Duodenal mucosa (tissue), 2 donors: ENCODE results near the gene KBTBD8.

ENCODE experiments used
- H3K27ac ChIP-seq: one replicate; pipeline ENCODE4 v1.7.0; 2013; ENCODE audit warnings: low read depth, low read length
- H3K27me3 ChIP-seq, 2 donors: one replicate each; pipeline ENCODE4 v1.7.0; 2013; ENCODE audit warnings: low read length in 2 of 2, control low read depth in 1 of 2; ENCODE audit not compliant: insufficient read depth in 2 of 2, control insufficient read depth in 1 of 2
- H3K36me3 ChIP-seq, 2 donors: one replicate each; pipeline ENCODE4 v1.7.0; 2013; ENCODE audit warnings: low read length in 2 of 2, control low read depth in 1 of 2; ENCODE audit not compliant: insufficient read depth in 2 of 2, control insufficient read depth in 1 of 2
- H3K4me1 ChIP-seq, 2 donors: one replicate each; pipeline ENCODE4 v1.7.0; 2013; ENCODE audit warnings: low read length in 2 of 2, control low read depth in 1 of 2; ENCODE audit not compliant: insufficient read depth in 2 of 2, control insufficient read depth in 1 of 2
- H3K4me3 ChIP-seq, 2 donors: one replicate each; pipeline ENCODE4 v1.7.0; 2013; ENCODE audit warnings: low read length in 2 of 2, low read depth in 1 of 2
- H3K9ac ChIP-seq, 2 donors: one replicate each; pipeline ENCODE4 v1.7.0; 2013; ENCODE audit warnings: low read length in 2 of 2, low read depth in 1 of 2
- H3K9me3 ChIP-seq, 2 donors: one replicate each; pipeline ENCODE4 v1.7.0; 2013; ENCODE audit warnings: low read length in 2 of 2, control low read depth in 1 of 2; ENCODE audit not compliant: control insufficient read depth in 1 of 2

KBTBD8 gene

GRCh38 chr3:66998113-66998903 lies at the start of gene KBTBD8:
TSS of gene KBTBD8 (plus strand) at chr3:66998307. CDS start at chr3:66998356, 49 bp downstream.
- H3K27me3 ChIP-seq: peaks cover 0 to 8% of the 10 kb centered on the region in 2 donors
- no peak within 1 kb of the TSS for H3K27ac ChIP-seq
- peak within 1 kb of the TSS; percentile 55 to 67 for H3K9ac ChIP-seq
- H3K4me3 ChIP-seq: peak within 1 kb of the TSS; percentile 78 to 84
- no peaks in the 10 kb centered on the region for H3K36me3 ChIP-seq
- H3K9me3 ChIP-seq: no peaks in the 10 kb centered on the region
- H3K4me1 ChIP-seq: peaks cover 5 to 16% of the 10 kb centered on the region in 2 donors

GRCh38 chr3:66948838-66949237 lies 49.3 kb upstream of the KBTBD8 start:
- Histone ChIP-seq H3K9ac (no peak overlapping the region), H3K27me3 (no peaks in the 10 kb centered on the region), H3K4me1 (peaks cover 0 to 21% of the 10 kb centered on the region in 2 donors), H3K36me3 (no peaks in the 10 kb centered on the region), H3K4me3 (no peak overlapping the region), H3K9me3 (no peaks in the 10 kb centered on the region), H3K27ac (no peak overlapping the region)

GRCh38 chr3:66949898-66950297 lies 48.2 kb upstream of the KBTBD8 start:
- Histone ChIP-seq H3K4me1 (peaks cover 9 to 30% of the 10 kb centered on the region in 2 donors), H3K4me3 (no peak overlapping the region), H3K27ac (no peak overlapping the region), H3K36me3 (no peaks in the 10 kb centered on the region), H3K9me3 (no peaks in the 10 kb centered on the region), H3K9ac (no peak overlapping the region), H3K27me3 (no peaks in the 10 kb centered on the region)

- no peaks in the 10 kb centered on the region for H3K36me3 ChIP-seq
- peaks cover 11 to 32% of the 10 kb centered on the region in 2 donors for H3K4me1 ChIP-seq
- H3K27ac ChIP-seq: no peak overlapping the region
- H3K4me3 ChIP-seq: no peak overlapping the region
- H3K9me3 ChIP-seq: no peaks in the 10 kb centered on the region
- no peaks in the 10 kb centered on the region for H3K27me3 ChIP-seq
- no peak overlapping the region for H3K9ac ChIP-seq
Observed at GRCh38 chr3:66952357-66952756, 45.8 kb upstream of the KBTBD8 start.

GRCh38 chr3:66953934-66954445 lies 44.1 kb upstream of the KBTBD8 start:
- Histone ChIP-seq H3K4me3 (no peak overlapping the region), H3K27ac (no peak overlapping the region), H3K4me1 (peaks cover 18 to 36% of the 10 kb centered on the region in 2 donors), H3K9ac (no peak overlapping the region), H3K36me3 (no peaks in the 10 kb centered on the region), H3K27me3 (no peaks in the 10 kb centered on the region), H3K9me3 (no peaks in the 10 kb centered on the region)

- H3K27me3 ChIP-seq: peaks cover 0 to under 1% of the 10 kb centered on the region in 2 donors
Observed at GRCh38 chr3:66956742-66957141, 41.4 kb upstream of the KBTBD8 start.

GRCh38 chr3:66957367-66957766 lies 40.7 kb upstream of the KBTBD8 start:
- peaks cover 0 to 3% of the 10 kb centered on the region in 2 donors for H3K27me3 ChIP-seq
- H3K9me3 ChIP-seq: no peaks in the 10 kb centered on the region
- no peak overlapping the region for H3K4me3 ChIP-seq
- no peaks in the 10 kb centered on the region for H3K36me3 ChIP-seq
- peaks cover 25 to 35% of the 10 kb centered on the region in 2 donors for H3K4me1 ChIP-seq
- H3K27ac ChIP-seq: no peak overlapping the region
- H3K9ac ChIP-seq: no peak overlapping the region

More at GRCh38 chr3:66956742-66957141, 41.4 kb upstream of the KBTBD8 start:
- peaks cover 18 to 29% of the 10 kb centered on the region in 2 donors for H3K4me1 ChIP-seq
- H3K9me3 ChIP-seq: no peaks in the 10 kb centered on the region
- H3K9ac ChIP-seq: no peak overlapping the region
- H3K36me3 ChIP-seq: no peaks in the 10 kb centered on the region
- H3K4me3 ChIP-seq: no peak overlapping the region
- no peak overlapping the region for H3K27ac ChIP-seq

- Histone ChIP-seq H3K9ac (no peak overlapping the region), H3K4me3 (no peak overlapping the region), H3K27me3 (peaks cover 0 to 3% of the 10 kb centered on the region in 2 donors), H3K4me1 (peaks cover 28 to 30% of the 10 kb centered on the region in 2 donors), H3K36me3 (no peaks in the 10 kb centered on the region), H3K9me3 (no peaks in the 10 kb centered on the region), H3K27ac (no peak overlapping the region)
Observed at GRCh38 chr3:66958067-66958466, 40.0 kb upstream of the KBTBD8 start.

GRCh38 chr3:66962664-66963063 lies 35.4 kb upstream of the KBTBD8 start:
- Histone ChIP-seq H3K27me3 (peaks cover 0 to 3% of the 10 kb centered on the region in 2 donors), H3K36me3 (no peaks in the 10 kb centered on the region), H3K9me3 (no peaks in the 10 kb centered on the region), H3K4me1 (peaks cover 12 to 17% of the 10 kb centered on the region in 2 donors), H3K27ac (no peak overlapping the region), H3K4me3 (no peak overlapping the region), H3K9ac (no peak overlapping the region)

- Histone ChIP-seq H3K27me3 (peaks cover 0 to 2% of the 10 kb centered on the region in 2 donors), H3K9ac (no peak overlapping the region), H3K27ac (no peak overlapping the region), H3K4me3 (no peak overlapping the region), H3K4me1 (peaks cover 0 to 9% of the 10 kb centered on the region in 2 donors), H3K9me3 (no peaks in the 10 kb centered on the region), H3K36me3 (no peaks in the 10 kb centered on the region)
Observed at GRCh38 chr3:66971245-66971644, 26.9 kb upstream of the KBTBD8 start.
